IgD-negative memory B cell (primary cell): Measurements from ENCODE around the gene STARD4. TPM values are rescaled to one million over a fixed set of nuclear protein-coding genes. Genes with fewer than 3 reads are reported as not detected.

Source experiments
- H3K27ac Mint-ChIP-seq, 3 donors: one replicate each; pipeline ENCODE4 v1.8.0; 2020 to 2022; ENCODE audit warnings: mild to moderate bottlenecking in 3 of 3, mixed read lengths in 3 of 3, moderate library complexity in 1 of 3
- H3K27me3 Mint-ChIP-seq: one replicate; pipeline ENCODE4 v1.8.0; 2021; ENCODE audit warnings: mixed read lengths
- H3K36me3 Mint-ChIP-seq: one replicate; pipeline ENCODE4 v1.8.0; 2020; ENCODE audit warnings: mild to moderate bottlenecking, mixed read lengths
- H3K4me1 Mint-ChIP-seq, 3 donors: one replicate each; pipeline ENCODE4 v1.8.0; 2020 to 2022; ENCODE audit warnings: mixed read lengths in 3 of 3, mild to moderate bottlenecking in 1 of 3
- H3K4me3 Mint-ChIP-seq, 4 donors: one replicate each; pipeline ENCODE4 v1.8.0; 2020 to 2022; ENCODE audit warnings: mild to moderate bottlenecking in 4 of 4, mixed read lengths in 4 of 4, moderate library complexity in 3 of 4
- H3K9me3 Mint-ChIP-seq, 3 donors: one replicate each; pipeline ENCODE4 v1.8.0; 2020 to 2021; ENCODE audit warnings: mixed read lengths in 3 of 3, mild to moderate bottlenecking in 1 of 3
- polyA plus RNA-seq: library from polyadenylated mRNA; unstranded; fragments of 300-500 nt; fragmentation: Illumina TruSeq; gene quantifications from one replicate; pipeline ENCODE4 v1.2.3, GENCODE V29; 2021

The STARD4 gene
- polyA plus RNA-seq, 1 donor from 2014 or later, result 6.1 TPM

GRCh38 chr5:111509119-111509518 is 3.2 kb downstream of the STARD4 start:
- H3K27me3 Mint-ChIP-seq, result no peaks in the 10 kb centered on the region
- peaks cover 23 to 53% (median 24%) of the 10 kb centered on the region in 3 donors for H3K4me1 Mint-ChIP-seq
- peak overlapping the region in 1 of 3 donors; percentile 6 for H3K27ac Mint-ChIP-seq
- peaks cover 7% of the 10 kb centered on the region for H3K36me3 Mint-ChIP-seq
- no peaks in the 10 kb centered on the region for H3K9me3 Mint-ChIP-seq
- H3K4me3 Mint-ChIP-seq, result peak overlapping the region in 1 of 4 donors; percentile 57

GRCh38 chr5:111507276-111507675 is 5.1 kb downstream of the STARD4 start:
- H3K27me3 Mint-ChIP-seq, result no peaks in the 10 kb centered on the region
- H3K36me3 Mint-ChIP-seq, result peaks cover 7% of the 10 kb centered on the region
- H3K27ac Mint-ChIP-seq, result no peak overlapping the region
- no peaks in the 10 kb centered on the region for H3K9me3 Mint-ChIP-seq
- H3K4me3 Mint-ChIP-seq, result no peak overlapping the region
- H3K4me1 Mint-ChIP-seq, result peaks cover 19 to 41% (median 22%) of the 10 kb centered on the region in 3 donors

GRCh38 chr5:111505096-111505495 is 7.2 kb downstream of the STARD4 start:
- Mint-ChIP-seq H3K36me3 (peaks cover 9% of the 10 kb centered on the region), H3K9me3 (no peaks in the 10 kb centered on the region), H3K27me3 (no peaks in the 10 kb centered on the region), H3K27ac (no peak overlapping the region), H3K4me1 (peaks cover 7 to 25% (median 9%) of the 10 kb centered on the region in 3 donors), H3K4me3 (no peak overlapping the region)

- Mint-ChIP-seq H3K27me3 (no peaks in the 10 kb centered on the region), H3K4me1 (peaks cover 4 to 18% (median 14%) of the 10 kb centered on the region in 3 donors), H3K9me3 (no peaks in the 10 kb centered on the region), H3K4me3 (no peak overlapping the region), H3K36me3 (peaks cover 15% of the 10 kb centered on the region), H3K27ac (no peak overlapping the region)
Measured at GRCh38 chr5:111502956-111503355, 9.4 kb downstream of the STARD4 start.

- no peaks in the 10 kb centered on the region for H3K9me3 Mint-ChIP-seq
- H3K36me3 Mint-ChIP-seq, result peaks cover 14% of the 10 kb centered on the region
- peaks cover 4 to 11% (median 7%) of the 10 kb centered on the region in 3 donors for H3K4me1 Mint-ChIP-seq
- no peak overlapping the region for H3K27ac Mint-ChIP-seq
- H3K27me3 Mint-ChIP-seq, result no peaks in the 10 kb centered on the region
- H3K4me3 Mint-ChIP-seq, result peak overlapping the region in 1 of 4 donors; percentile 8
Measured at GRCh38 chr5:111498346-111498745, 14.0 kb downstream of the STARD4 start.

GRCh38 chr5:111495159-111495558 is 17.2 kb downstream of the STARD4 start:
- Mint-ChIP-seq H3K27ac (no peak overlapping the region), H3K36me3 (peaks cover 10% of the 10 kb centered on the region)

GRCh38 chr5:111494355-111494999 is 17.9 kb downstream of the STARD4 start:
- Mint-ChIP-seq H3K27ac (no peak overlapping the region), H3K9me3 (no peaks in the 10 kb centered on the region), H3K27me3 (no peaks in the 10 kb centered on the region), H3K4me3 (no peak overlapping the region), H3K4me1 (peaks cover 4 to 9% (median 7%) of the 10 kb centered on the region in 3 donors), H3K36me3 (peaks cover 7% of the 10 kb centered on the region)

More at GRCh38 chr5:111495159-111495558, 17.2 kb downstream of the STARD4 start:
- H3K4me3 Mint-ChIP-seq, result no peak overlapping the region
- no peaks in the 10 kb centered on the region for H3K9me3 Mint-ChIP-seq
- peaks cover 4 to 11% (median 7%) of the 10 kb centered on the region in 3 donors for H3K4me1 Mint-ChIP-seq
- no peaks in the 10 kb centered on the region for H3K27me3 Mint-ChIP-seq

- Mint-ChIP-seq H3K9me3 (no peaks in the 10 kb centered on the region), H3K27ac (no peak overlapping the region), H3K36me3 (peaks cover 4% of the 10 kb centered on the region), H3K4me1 (peaks cover 0 to under 1% (median 0%) of the 10 kb centered on the region in 3 donors), H3K4me3 (no peak overlapping the region), H3K27me3 (no peaks in the 10 kb centered on the region)
Measured at GRCh38 chr5:111493031-111493430, 19.3 kb downstream of the STARD4 start.

- no peak overlapping the region for H3K4me3 Mint-ChIP-seq
- no peaks in the 10 kb centered on the region for H3K27me3 Mint-ChIP-seq
- H3K27ac Mint-ChIP-seq, result no peak overlapping the region
- H3K9me3 Mint-ChIP-seq, result no peaks in the 10 kb centered on the region
- no peaks in the 10 kb centered on the region for H3K4me1 Mint-ChIP-seq
- no peaks in the 10 kb centered on the region for H3K36me3 Mint-ChIP-seq
Measured at GRCh38 chr5:111488353-111488752, 24.0 kb downstream of the STARD4 start.

- Mint-ChIP-seq H3K4me1 (no peaks in the 10 kb centered on the region), H3K36me3 (peaks cover under 1% of the 10 kb centered on the region), H3K27me3 (no peaks in the 10 kb centered on the region), H3K9me3 (no peaks in the 10 kb centered on the region), H3K27ac (no peak overlapping the region), H3K4me3 (no peak overlapping the region)
Measured at GRCh38 chr5:111486926-111487325, 25.4 kb downstream of the STARD4 start.

GRCh38 chr5:111486055-111486454 is 26.3 kb downstream of the STARD4 start:
- Mint-ChIP-seq H3K27me3 (no peaks in the 10 kb centered on the region), H3K27ac (no peak overlapping the region), H3K4me3 (no peak overlapping the region), H3K36me3 (peaks cover 2% of the 10 kb centered on the region), H3K9me3 (no peaks in the 10 kb centered on the region), H3K4me1 (no peaks in the 10 kb centered on the region)

GRCh38 chr5:111480346-111480745 is 32.0 kb downstream of the STARD4 start:
- no peaks in the 10 kb centered on the region for H3K4me1 Mint-ChIP-seq

GRCh38 chr5:111478898-111479297 is 33.4 kb downstream of the STARD4 start:
- H3K9me3 Mint-ChIP-seq, result no peaks in the 10 kb centered on the region
- peaks cover 2% of the 10 kb centered on the region for H3K36me3 Mint-ChIP-seq
- H3K4me3 Mint-ChIP-seq, result no peak overlapping the region
- no peak overlapping the region for H3K27ac Mint-ChIP-seq
- no peaks in the 10 kb centered on the region for H3K27me3 Mint-ChIP-seq
- H3K4me1 Mint-ChIP-seq, result no peaks in the 10 kb centered on the region

More at GRCh38 chr5:111480346-111480745, 32.0 kb downstream of the STARD4 start:
- Mint-ChIP-seq H3K36me3 (peaks cover 2% of the 10 kb centered on the region), H3K4me3 (no peak overlapping the region), H3K27ac (no peak overlapping the region), H3K9me3 (no peaks in the 10 kb centered on the region), H3K27me3 (no peaks in the 10 kb centered on the region)

- H3K4me3 Mint-ChIP-seq, result no peak overlapping the region
- peaks cover 3% of the 10 kb centered on the region for H3K36me3 Mint-ChIP-seq
- no peak overlapping the region for H3K27ac Mint-ChIP-seq
- H3K9me3 Mint-ChIP-seq, result no peaks in the 10 kb centered on the region
- H3K27me3 Mint-ChIP-seq, result no peaks in the 10 kb centered on the region
- H3K4me1 Mint-ChIP-seq, result no peaks in the 10 kb centered on the region
Measured at GRCh38 chr5:111478266-111478665, 34.1 kb downstream of the STARD4 start.

- H3K36me3 Mint-ChIP-seq, result peaks cover 1% of the 10 kb centered on the region
- H3K27ac Mint-ChIP-seq, result peak overlapping the region in 1 of 3 donors; percentile 8
- H3K4me3 Mint-ChIP-seq, result no peak overlapping the region
Measured at GRCh38 chr5:111472579-111472978, 39.8 kb downstream of the STARD4 start.

GRCh38 chr5:111472096-111472495 is 40.2 kb downstream of the STARD4 start:
- Mint-ChIP-seq H3K9me3 (peaks cover 0 to 8% (median 0%) of the 10 kb centered on the region in 3 donors), H3K27me3 (no peaks in the 10 kb centered on the region), H3K4me1 (peaks cover 0 to 2% (median 0%) of the 10 kb centered on the region in 3 donors), H3K4me3 (no peak overlapping the region), H3K27ac (no peak overlapping the region), H3K36me3 (peaks cover 1% of the 10 kb centered on the region)

More at GRCh38 chr5:111472579-111472978, 39.8 kb downstream of the STARD4 start:
- H3K27me3 Mint-ChIP-seq, result no peaks in the 10 kb centered on the region
- H3K9me3 Mint-ChIP-seq, result peaks cover 0 to 8% (median 0%) of the 10 kb centered on the region in 3 donors
- H3K4me1 Mint-ChIP-seq, result peaks cover 0 to 2% (median 0%) of the 10 kb centered on the region in 3 donors
